ENCODE measurements around the gene SLMAP.

Gene SLMAP

GRCh38 chr3:57784089-57784735 lies 28.1 kb downstream of the SLMAP start:
- H3K4me3 ChIP-seq: no peak overlapping the region
- peaks cover 0 to 20% (median 3%) of the 10 kb centered on the region in 10 experiments; a peak in 9 of 20 replicates for H3K4me1 ChIP-seq
- H3K36me3 ChIP-seq: peaks cover 10 to 53% (median 24%) of the 10 kb centered on the region in 11 experiments; a peak in 18 of 22 replicates
- H3K9ac ChIP-seq: no peak overlapping the region
- H3K27me3 ChIP-seq: no peaks in the 10 kb centered on the region
- TF ChIP-seq Cebpa-rat (IDR thresholded peaks at IDR 0.05): no peak
- peaks cover 0 to 89% (median 34%) of the 10 kb centered on the region in 11 experiments; a peak in 14 of 22 replicates for H4K20me1 ChIP-seq
- H3K9me3 ChIP-seq (replicated peaks in 1 of 11): no peaks in the 10 kb centered on the region; a peak in 1 of 22 replicates
- no peak overlapping the region for H3K4me2 ChIP-seq
- no peak overlapping the region for H3K27ac ChIP-seq

DNA sequence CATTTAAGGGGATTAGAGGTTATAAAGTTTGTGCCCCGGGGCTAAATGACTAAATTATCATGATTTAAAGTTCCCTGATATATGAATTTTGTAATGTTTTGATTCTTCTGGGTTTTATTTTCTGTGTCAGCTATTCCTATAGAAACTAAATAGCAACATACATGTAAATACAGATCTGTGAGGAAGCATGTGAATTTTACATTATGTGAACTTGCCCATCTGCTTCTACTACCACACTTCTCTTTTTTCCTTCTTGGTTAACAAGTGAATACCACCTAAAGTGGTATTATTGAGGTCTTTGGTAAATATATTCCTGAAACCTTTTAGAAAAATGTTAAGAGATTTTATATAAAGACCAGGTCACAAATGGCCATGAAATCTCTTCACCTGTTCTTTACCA lies 29.3 kb downstream of the SLMAP start:
- peaks cover 0 to 81% (median 32%) of the 10 kb centered on the region in 11 experiments; a peak in 14 of 22 replicates for H4K20me1 ChIP-seq
- no peaks in the 10 kb centered on the region; a peak in 1 of 22 replicates for H3K9me3 ChIP-seq (replicated peaks in 1 of 11)
- no peak overlapping the region for H3K27ac ChIP-seq
- no peak overlapping the region for H3K4me3 ChIP-seq
- H3K4me2 ChIP-seq: no peak overlapping the region
- no peaks in the 10 kb centered on the region for H3K27me3 ChIP-seq
- peaks cover 9 to 44% (median 20%) of the 10 kb centered on the region in 11 experiments; a peak in 18 of 22 replicates for H3K36me3 ChIP-seq
- TF ChIP-seq Cebpa-rat (IDR thresholded peaks at IDR 0.05): no peak
- peaks cover 0 to 25% (median 4%) of the 10 kb centered on the region in 10 experiments; a peak in 9 of 20 replicates for H3K4me1 ChIP-seq
- no peak overlapping the region for H3K9ac ChIP-seq

- H3K4me1 ChIP-seq: peaks cover 4 to 45% (median 11%) of the 10 kb centered on the region in 10 experiments; a peak in 16 of 20 replicates
- peaks cover 0 to 24% (median 7%) of the 10 kb centered on the region in 11 experiments; a peak in 7 of 22 replicates for H3K36me3 ChIP-seq
- H3K4me2 ChIP-seq: peak overlapping the region in 4 of 11 experiments; percentile 1 to 23 (median 9); a peak in 4 of 22 replicates
- no peaks in the 10 kb centered on the region for H3K27me3 ChIP-seq
- H3K4me3 ChIP-seq: no peak overlapping the region
- no peak overlapping the region for H3K9ac ChIP-seq
- peaks cover 0 to 63% (median 23%) of the 10 kb centered on the region in 11 experiments; a peak in 12 of 22 replicates for H4K20me1 ChIP-seq
- peak overlapping the region in 7 of 11 experiments; percentile 3 to 93 (median 32); a peak in 8 of 22 replicates for H3K27ac ChIP-seq
- no peaks in the 10 kb centered on the region; a peak in 1 of 22 replicates for H3K9me3 ChIP-seq (replicated peaks in 1 of 11)
- no peak for TF ChIP-seq Cebpa-rat (IDR thresholded peaks at IDR 0.05)
Measured at GRCh38 chr3:57787867-57788623, 31.9 kb downstream of the SLMAP start.

DNA sequence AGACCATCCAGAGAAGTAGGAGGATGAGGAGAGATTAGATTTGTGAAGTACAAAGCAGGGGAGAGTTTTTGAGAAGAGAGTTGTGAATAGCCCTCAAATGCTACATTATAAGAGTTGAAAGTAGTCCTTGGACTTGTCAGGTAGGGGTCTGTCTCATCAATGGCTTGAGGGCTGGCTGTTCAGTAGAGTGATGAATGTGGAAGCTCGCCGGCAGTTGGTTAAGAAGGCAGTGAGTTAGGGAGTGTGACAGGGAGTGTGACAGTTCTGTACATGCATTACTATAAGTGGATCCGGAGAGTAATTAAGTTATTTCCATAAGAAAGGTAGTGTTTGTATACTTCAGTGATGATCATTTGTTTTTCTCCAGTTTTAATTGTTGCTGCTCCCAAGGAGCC lies 32.5 kb downstream of the SLMAP start:
- no peak for TF ChIP-seq Cebpa-rat (IDR thresholded peaks at IDR 0.05)
- Histone ChIP-seq H3K27me3 (no peaks in the 10 kb centered on the region), H3K9me3 (replicated peaks in 1 of 11) (no peaks in the 10 kb centered on the region; a peak in 1 of 22 replicates), H3K4me1 (peaks cover 4 to 51% (median 14%) of the 10 kb centered on the region in 10 experiments; a peak in 16 of 20 replicates), H3K36me3 (peaks cover 0 to 22% (median 6%) of the 10 kb centered on the region in 11 experiments; a peak in 7 of 22 replicates), H3K4me2 (peak overlapping the region in 3 of 11 experiments; percentile 1 to 23 (median 16); a peak in 3 of 22 replicates), H3K4me3 (no peak overlapping the region), H4K20me1 (peaks cover 0 to 63% (median 20%) of the 10 kb centered on the region in 11 experiments; a peak in 12 of 22 replicates), H3K27ac (peak overlapping the region in 7 of 11 experiments; percentile 3 to 93 (median 32); a peak in 9 of 22 replicates), H3K9ac (no peak overlapping the region)

GRCh38 chr3:57791245-57791644 lies 35.1 kb downstream of the SLMAP start:
- Histone ChIP-seq H3K4me1 (peaks cover 4 to 76% (median 26%) of the 10 kb centered on the region in 10 experiments; a peak in 18 of 20 replicates), H3K9ac (peak overlapping the region in 8 of 11 experiments; percentile 10 to 80 (median 68); a peak in 14 of 22 replicates), H3K4me2 (peak overlapping the region; percentile 6 to 91 (median 74); a peak in 17 of 22 replicates), H3K4me3 (peak overlapping the region in 1 of 10 experiments; percentile 41; a peak in 4 of 20 replicates), H3K27me3 (no peaks in the 10 kb centered on the region), H3K9me3 (replicated peaks in 1 of 11) (no peaks in the 10 kb centered on the region; a peak in 1 of 22 replicates), H4K20me1 (peaks cover 0 to 57% (median 0%) of the 10 kb centered on the region in 11 experiments; a peak in 6 of 22 replicates), H3K36me3 (peaks cover 0 to 15% (median 4%) of the 10 kb centered on the region in 11 experiments; a peak in 7 of 22 replicates), H3K27ac (peak overlapping the region; percentile 24 to 93 (median 82); a peak in 20 of 22 replicates)
- peak in 4 of 11 experiments; percentile 39 to 86 (median 68); a peak in 5 of 22 replicates for TF ChIP-seq Cebpa-rat (IDR thresholded peaks at IDR 0.05)

GRCh38 chr3:57792198-57792597 lies 36.1 kb downstream of the SLMAP start:
- Histone ChIP-seq H3K4me1 (peaks cover 5 to 82% (median 30%) of the 10 kb centered on the region in 10 experiments; a peak in 18 of 20 replicates), H4K20me1 (peaks cover 0 to 64% (median 3%) of the 10 kb centered on the region in 11 experiments; a peak in 7 of 22 replicates), H3K4me2 (no peak overlapping the region; a peak in 1 of 22 replicates), H3K9ac (no peak overlapping the region), H3K9me3 (replicated peaks in 1 of 11) (no peaks in the 10 kb centered on the region), H3K36me3 (peaks cover 0 to 13% (median 4%) of the 10 kb centered on the region in 11 experiments; a peak in 6 of 22 replicates), H3K27me3 (no peaks in the 10 kb centered on the region), H3K27ac (peak overlapping the region in 6 of 11 experiments; percentile 45 to 93 (median 86); a peak in 11 of 22 replicates), H3K4me3 (no peak overlapping the region)
- TF ChIP-seq Cebpa-rat (IDR thresholded peaks at IDR 0.05): no peak

DNA sequence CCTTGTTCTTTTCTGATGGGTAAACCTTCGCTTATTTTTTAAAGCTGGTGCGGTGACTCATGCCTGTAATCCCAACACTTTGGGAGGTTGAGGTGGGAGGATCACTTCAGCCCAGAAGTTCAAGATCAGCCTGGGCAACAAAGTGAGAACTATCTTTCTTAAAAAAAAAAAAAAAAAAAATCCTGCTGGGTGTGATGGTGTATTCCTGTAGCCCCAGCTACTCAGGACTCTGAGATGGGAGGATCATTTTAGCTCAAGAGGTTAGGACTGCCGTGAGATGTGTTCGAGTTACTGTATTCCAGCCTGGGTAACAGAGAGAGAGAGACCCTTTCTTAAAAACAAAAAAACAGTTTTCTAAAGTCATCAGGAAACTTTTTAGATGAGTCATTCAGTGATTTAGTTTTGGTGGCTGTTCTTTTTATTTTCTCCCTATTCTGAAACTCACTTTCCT lies 37.7 kb downstream of the SLMAP start:
- Histone ChIP-seq H3K9ac (peak overlapping the region in 4 of 11 experiments; percentile 17 to 63 (median 61); a peak in 6 of 22 replicates), H3K36me3 (peaks cover 0 to 13% (median 0%) of the 10 kb centered on the region in 11 experiments; a peak in 5 of 22 replicates), H3K27me3 (no peaks in the 10 kb centered on the region), H3K9me3 (replicated peaks in 1 of 11) (no peaks in the 10 kb centered on the region), H3K4me1 (peaks cover 19 to 80% (median 44%) of the 10 kb centered on the region in 10 experiments), H3K4me3 (no peak overlapping the region), H3K4me2 (peak overlapping the region in 6 of 11 experiments; percentile 42 to 71 (median 50); a peak in 11 of 22 replicates), H3K27ac (peak overlapping the region in 10 of 11 experiments; percentile 36 to 93 (median 48); a peak in 17 of 22 replicates), H4K20me1 (peaks cover 0 to 62% (median 14%) of the 10 kb centered on the region in 11 experiments; a peak in 10 of 22 replicates)
- TF ChIP-seq Cebpa-rat (IDR thresholded peaks at IDR 0.05): no peak

DNA sequence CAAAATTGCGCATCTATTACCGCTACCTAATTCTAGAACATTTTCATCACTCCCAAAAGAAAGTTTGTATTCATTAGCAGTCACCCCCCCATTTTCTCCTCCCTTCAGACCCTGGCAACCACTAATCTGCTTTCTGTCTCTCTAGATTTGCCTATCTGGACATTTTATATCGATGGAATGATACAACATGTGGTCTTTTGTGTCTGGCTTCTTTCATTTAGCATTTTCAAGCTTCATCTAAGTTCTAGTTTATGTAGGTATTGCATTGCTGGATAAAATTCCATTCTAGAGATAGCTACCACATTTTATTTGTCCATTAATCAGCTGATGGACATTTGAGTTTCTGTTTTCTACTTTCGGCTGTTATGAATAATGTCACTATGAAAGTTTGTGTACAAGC lies 38.4 kb downstream of the SLMAP start:
- H4K20me1 ChIP-seq: peaks cover 0 to 62% (median 21%) of the 10 kb centered on the region in 11 experiments; a peak in 10 of 22 replicates
- H3K4me2 ChIP-seq: peak overlapping the region in 3 of 11 experiments; percentile 46 to 71 (median 55); a peak in 4 of 22 replicates
- no peak overlapping the region for H3K4me3 ChIP-seq
- H3K4me1 ChIP-seq: peaks cover 25 to 73% (median 41%) of the 10 kb centered on the region in 10 experiments
- no peak for TF ChIP-seq Cebpa-rat (IDR thresholded peaks at IDR 0.05)
- no peaks in the 10 kb centered on the region for H3K9me3 ChIP-seq (replicated peaks in 1 of 11)
- H3K9ac ChIP-seq: no peak overlapping the region; a peak in 1 of 22 replicates
- peaks cover 0 to 13% (median 0%) of the 10 kb centered on the region in 11 experiments; a peak in 5 of 22 replicates for H3K36me3 ChIP-seq
- no peaks in the 10 kb centered on the region for H3K27me3 ChIP-seq
- H3K27ac ChIP-seq: peak overlapping the region in 7 of 11 experiments; percentile 42 to 93 (median 84); a peak in 10 of 22 replicates

Data from BLaER1 treated with 17β-estradiol and CSF1 and Interleukin-3, amounts not matched to agents 10 nM and 100 nM (cell line).